22Rv1 (cell line): Measurements from ENCODE around the gene MICU1.

Experiments
- ZFX ChIP-seq: fragments of 450-650 bp; IDR thresholded peaks from 2 replicates; pipeline ENCODE4 v1.6.1; 2017; ENCODE audit warnings: antibody characterized with exemption, borderline replicate concordance
- TF ChIP-seq, protein P1 (sequence below): fragments of 450-650 bp; IDR thresholded peaks from 2 replicates; pipeline ENCODE4 v1.5.1; 2017; ENCODE audit warnings: mild to moderate bottlenecking

DNA sequence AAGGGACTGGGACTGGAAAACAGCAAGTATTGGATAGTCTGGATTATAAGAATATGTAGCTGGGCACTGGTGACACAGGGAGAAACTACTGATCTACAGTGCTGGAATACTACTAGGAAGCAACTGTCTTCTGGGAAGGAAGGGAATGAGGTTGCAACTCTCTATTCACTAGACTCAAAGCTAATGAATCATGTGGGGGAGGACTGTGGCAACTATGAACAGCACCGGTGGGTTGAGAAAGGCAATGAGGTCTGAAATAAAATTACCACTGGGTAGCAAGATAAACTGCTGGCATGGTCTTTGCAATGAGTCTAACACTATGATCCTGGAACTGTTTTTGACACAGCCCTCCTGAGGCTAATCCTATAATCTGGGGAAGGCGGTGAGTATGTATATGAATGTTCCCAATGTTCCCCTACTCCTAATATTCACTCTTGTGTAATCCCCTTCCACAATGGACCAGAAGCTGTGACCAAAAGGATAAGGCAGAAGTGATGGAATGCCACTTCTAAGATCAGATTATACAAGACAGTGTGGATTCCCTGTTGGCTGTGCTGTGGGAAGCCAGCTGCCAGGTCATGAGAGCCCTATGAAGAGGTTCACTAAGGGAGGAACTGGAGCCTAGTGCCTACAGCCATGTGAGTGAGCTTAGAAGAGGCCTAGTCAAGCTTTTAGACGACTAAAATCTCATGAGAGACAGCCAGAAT is 169.8 kb downstream of the MICU1 start:
- TF ChIP-seq, protein P1, sequence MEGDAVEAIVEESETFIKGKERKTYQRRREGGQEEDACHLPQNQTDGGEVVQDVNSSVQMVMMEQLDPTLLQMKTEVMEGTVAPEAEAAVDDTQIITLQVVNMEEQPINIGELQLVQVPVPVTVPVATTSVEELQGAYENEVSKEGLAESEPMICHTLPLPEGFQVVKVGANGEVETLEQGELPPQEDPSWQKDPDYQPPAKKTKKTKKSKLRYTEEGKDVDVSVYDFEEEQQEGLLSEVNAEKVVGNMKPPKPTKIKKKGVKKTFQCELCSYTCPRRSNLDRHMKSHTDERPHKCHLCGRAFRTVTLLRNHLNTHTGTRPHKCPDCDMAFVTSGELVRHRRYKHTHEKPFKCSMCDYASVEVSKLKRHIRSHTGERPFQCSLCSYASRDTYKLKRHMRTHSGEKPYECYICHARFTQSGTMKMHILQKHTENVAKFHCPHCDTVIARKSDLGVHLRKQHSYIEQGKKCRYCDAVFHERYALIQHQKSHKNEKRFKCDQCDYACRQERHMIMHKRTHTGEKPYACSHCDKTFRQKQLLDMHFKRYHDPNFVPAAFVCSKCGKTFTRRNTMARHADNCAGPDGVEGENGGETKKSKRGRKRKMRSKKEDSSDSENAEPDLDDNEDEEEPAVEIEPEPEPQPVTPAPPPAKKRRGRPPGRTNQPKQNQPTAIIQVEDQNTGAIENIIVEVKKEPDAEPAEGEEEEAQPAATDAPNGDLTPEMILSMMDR: no peak
- TF ChIP-seq ZFX: no peak
